ENCODE measurements around the gene MCMBP.
A peak's percentile ranks its signal among the peaks of the same experiment; 100 is the strongest.
"Not testable (repeated sequence)": the region's sequence is repeated elsewhere in the genome, so short reads cannot be mapped to it uniquely, and the experiment has no call there.

MCMBP gene

GRCh38 chr10:119831656-119832055 lies 41.0 kb downstream of the MCMBP start:
- FAIRE-seq (no peak), DNase-seq (ENCODE audit: insufficient read length, low spot score) (no peak)

GRCh38 chr10:119830851-119831250 lies 41.8 kb downstream of the MCMBP start:
- FAIRE-seq (no peak), DNase-seq (ENCODE audit: insufficient read length, low spot score) (no peak)

- no peak for FAIRE-seq
- no peak for DNase-seq (ENCODE audit: insufficient read length, low spot score)
Observed at GRCh38 chr10:119829429-119829828, 43.2 kb downstream of the MCMBP start.

- DNase-seq (ENCODE audit: insufficient read length, low spot score) (no peak), FAIRE-seq (no peak)
Observed at GRCh38 chr10:119827430-119827829, 45.2 kb downstream of the MCMBP start.

GRCh38 chr10:119826771-119827170 lies 45.9 kb downstream of the MCMBP start:
- no peak for DNase-seq (ENCODE audit: insufficient read length, low spot score)
- no peak for FAIRE-seq

GRCh38 chr10:119824299-119824698 lies 48.3 kb downstream of the MCMBP start:
- DNase-seq (ENCODE audit: insufficient read length, low spot score): no peak
- no peak for FAIRE-seq

- DNase-seq (ENCODE audit: insufficient read length, low spot score) (no peak), FAIRE-seq (no peak)
Observed at GRCh38 chr10:119821182-119821581, 51.5 kb downstream of the MCMBP start.

GRCh38 chr10:119818889-119819270 lies 53.8 kb downstream of the MCMBP start:
- DNase-seq (ENCODE audit: insufficient read length, low spot score) (no peak), FAIRE-seq (no peak)

- FAIRE-seq (no peak), DNase-seq (ENCODE audit: insufficient read length, low spot score) (no peak)
Observed at GRCh38 chr10:119817991-119818888, 54.4 kb downstream of the MCMBP start.

- DNase-seq (ENCODE audit: insufficient read length, low spot score) (no peak), FAIRE-seq (no peak)
Observed at GRCh38 chr10:119815671-119816070, 57.0 kb downstream of the MCMBP start.

GRCh38 chr10:119812684-119813083 lies 60.0 kb downstream of the MCMBP start:
- no peak for FAIRE-seq

GRCh38 chr10:119811122-119811521 lies 61.5 kb downstream of the MCMBP start:
- FAIRE-seq: no peak
- no peak for DNase-seq (ENCODE audit: insufficient read length, low spot score)

More at GRCh38 chr10:119812684-119813083, 60.0 kb downstream of the MCMBP start:
- no peak for DNase-seq (ENCODE audit: insufficient read length, low spot score)

- DNase-seq (ENCODE audit: insufficient read length, low spot score): no peak
- peak; percentile 40 for FAIRE-seq
Observed at GRCh38 chr10:119807960-119808697, 64.5 kb downstream of the MCMBP start.

GRCh38 chr10:119806334-119807130 lies 66.1 kb downstream of the MCMBP start:
- FAIRE-seq (no peak), DNase-seq (ENCODE audit: insufficient read length, low spot score) (no peak)

- FAIRE-seq: no peak
- no peak for DNase-seq (ENCODE audit: insufficient read length, low spot score)
Observed at GRCh38 chr10:119805702-119806230, 66.9 kb downstream of the MCMBP start.

- FAIRE-seq (no peak), DNase-seq (ENCODE audit: insufficient read length, low spot score) (no peak)
Observed at GRCh38 chr10:119803264-119803663, 69.4 kb downstream of the MCMBP start.

- DNase-seq (ENCODE audit: insufficient read length, low spot score): no peak
- no peak for FAIRE-seq
Observed at GRCh38 chr10:119801998-119802538, 70.6 kb downstream of the MCMBP start.

- FAIRE-seq (no peak), DNase-seq (ENCODE audit: insufficient read length, low spot score) (no peak)
Observed at GRCh38 chr10:119801176-119801575, 71.5 kb downstream of the MCMBP start.

GRCh38 chr10:119796039-119796438 lies 76.6 kb downstream of the MCMBP start:
- DNase-seq (ENCODE audit: insufficient read length, low spot score) (no peak), FAIRE-seq (no peak)

GRCh38 chr10:119795101-119795500 lies 77.5 kb downstream of the MCMBP start:
- not testable (repeated sequence) for DNase-seq (ENCODE audit: insufficient read length, low spot score); FAIRE-seq
